ENCODE results near the gene RYK.

DNA sequence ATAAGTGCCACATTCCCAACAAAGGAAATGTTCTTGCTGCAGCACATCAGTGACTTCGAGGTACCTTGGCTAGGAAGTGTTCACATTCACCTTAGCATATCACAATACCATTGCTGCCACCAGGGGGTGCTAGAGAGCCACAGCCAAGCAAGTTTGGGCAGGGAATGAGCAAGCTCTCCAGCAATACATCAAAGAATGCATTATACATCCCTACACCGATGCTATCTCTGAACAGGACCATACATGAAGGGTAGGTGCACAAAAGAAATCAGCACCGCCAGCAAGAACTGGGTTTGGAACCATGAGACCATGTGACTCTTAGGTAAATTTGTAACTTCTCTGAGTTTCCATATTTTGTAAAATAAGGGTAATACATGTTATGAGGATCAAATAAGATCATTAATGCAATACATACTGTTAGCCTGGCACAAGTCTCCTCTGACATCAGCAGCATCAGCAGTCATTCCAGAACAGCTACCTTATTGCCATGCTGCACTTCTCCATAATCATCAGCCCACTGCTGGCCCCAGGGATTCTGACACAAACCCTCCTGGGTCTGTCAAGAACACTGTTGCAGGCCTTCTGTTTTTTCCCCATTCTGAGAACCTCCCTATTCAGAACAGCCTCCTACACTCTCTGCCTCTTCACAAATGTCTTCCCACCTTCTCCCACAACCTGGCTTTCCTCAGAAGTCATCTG lies 37.5 kb downstream of the RYK start:
- TF ChIP-seq, protein P1, sequence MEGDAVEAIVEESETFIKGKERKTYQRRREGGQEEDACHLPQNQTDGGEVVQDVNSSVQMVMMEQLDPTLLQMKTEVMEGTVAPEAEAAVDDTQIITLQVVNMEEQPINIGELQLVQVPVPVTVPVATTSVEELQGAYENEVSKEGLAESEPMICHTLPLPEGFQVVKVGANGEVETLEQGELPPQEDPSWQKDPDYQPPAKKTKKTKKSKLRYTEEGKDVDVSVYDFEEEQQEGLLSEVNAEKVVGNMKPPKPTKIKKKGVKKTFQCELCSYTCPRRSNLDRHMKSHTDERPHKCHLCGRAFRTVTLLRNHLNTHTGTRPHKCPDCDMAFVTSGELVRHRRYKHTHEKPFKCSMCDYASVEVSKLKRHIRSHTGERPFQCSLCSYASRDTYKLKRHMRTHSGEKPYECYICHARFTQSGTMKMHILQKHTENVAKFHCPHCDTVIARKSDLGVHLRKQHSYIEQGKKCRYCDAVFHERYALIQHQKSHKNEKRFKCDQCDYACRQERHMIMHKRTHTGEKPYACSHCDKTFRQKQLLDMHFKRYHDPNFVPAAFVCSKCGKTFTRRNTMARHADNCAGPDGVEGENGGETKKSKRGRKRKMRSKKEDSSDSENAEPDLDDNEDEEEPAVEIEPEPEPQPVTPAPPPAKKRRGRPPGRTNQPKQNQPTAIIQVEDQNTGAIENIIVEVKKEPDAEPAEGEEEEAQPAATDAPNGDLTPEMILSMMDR (IDR thresholded peaks at IDR 0.05; ENCODE audit: low read depth, low read length), result peak; percentile 91
- TF ChIP-seq, protein P2, sequence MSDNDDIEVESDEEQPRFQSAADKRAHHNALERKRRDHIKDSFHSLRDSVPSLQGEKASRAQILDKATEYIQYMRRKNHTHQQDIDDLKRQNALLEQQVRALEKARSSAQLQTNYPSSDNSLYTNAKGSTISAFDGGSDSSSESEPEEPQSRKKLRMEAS (IDR thresholded peaks at IDR 0.05; ENCODE audit: low read depth, low read length), result no peak

All from NB4 (cell line).